TTC549 (cell line): ENCODE measurements around the gene CD72.

Experiments used
- FAIRE-seq: peaks from 2 replicates; lab custom pipeline; 2012; peaks lifted over from hg19 to GRCh38; lab: Jason Lieb, UNC

CD72 gene, protein sequence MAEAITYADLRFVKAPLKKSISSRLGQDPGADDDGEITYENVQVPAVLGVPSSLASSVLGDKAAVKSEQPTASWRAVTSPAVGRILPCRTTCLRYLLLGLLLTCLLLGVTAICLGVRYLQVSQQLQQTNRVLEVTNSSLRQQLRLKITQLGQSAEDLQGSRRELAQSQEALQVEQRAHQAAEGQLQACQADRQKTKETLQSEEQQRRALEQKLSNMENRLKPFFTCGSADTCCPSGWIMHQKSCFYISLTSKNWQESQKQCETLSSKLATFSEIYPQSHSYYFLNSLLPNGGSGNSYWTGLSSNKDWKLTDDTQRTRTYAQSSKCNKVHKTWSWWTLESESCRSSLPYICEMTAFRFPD

DNA sequence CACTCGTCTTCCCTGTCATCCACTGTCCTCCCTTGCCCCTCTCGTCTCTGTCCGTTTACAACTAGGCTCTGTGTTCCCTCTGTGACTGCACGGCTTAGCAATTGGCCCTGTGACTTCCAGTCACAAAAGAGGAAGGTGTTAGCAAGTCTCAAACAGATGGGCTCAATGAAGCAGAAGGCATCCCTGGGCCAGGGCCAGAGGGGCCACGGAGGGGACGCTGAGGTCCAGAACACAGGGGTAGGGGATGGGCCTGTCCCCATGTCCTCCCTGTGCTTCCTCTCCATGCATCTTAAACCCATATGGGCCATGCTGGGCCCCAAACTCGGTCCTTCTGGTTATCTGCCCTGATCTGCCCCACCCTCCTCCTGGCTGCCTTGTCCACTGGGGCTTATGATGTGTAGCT lies at the start of gene CD72:
Gene CD72 (minus strand): TSS at position 89 of the 403 bp plus-strand sequence. CDS start 110 bp downstream, outside the sequence.
- FAIRE-seq: no peak

DNA sequence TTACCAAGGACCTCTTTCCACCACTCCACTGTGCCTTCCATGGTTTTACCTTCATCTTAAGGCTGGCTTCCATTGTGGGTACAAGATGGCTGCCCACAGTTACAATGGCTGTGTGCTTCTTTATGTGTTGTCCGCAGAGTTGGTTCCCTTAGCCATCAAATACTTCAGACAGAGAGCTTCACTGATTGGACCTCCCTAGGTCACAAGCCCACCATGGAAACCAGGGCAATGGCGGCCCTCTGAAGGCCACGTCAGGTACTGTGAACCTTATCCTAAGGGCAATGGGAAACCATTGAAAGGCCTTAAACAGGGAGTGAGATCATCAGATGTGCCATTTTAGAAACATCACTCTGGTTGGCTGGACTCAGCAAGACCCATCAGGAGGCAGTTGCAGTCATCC lies 49.7 kb upstream of the CD72 start:
- no peak for FAIRE-seq

DNA sequence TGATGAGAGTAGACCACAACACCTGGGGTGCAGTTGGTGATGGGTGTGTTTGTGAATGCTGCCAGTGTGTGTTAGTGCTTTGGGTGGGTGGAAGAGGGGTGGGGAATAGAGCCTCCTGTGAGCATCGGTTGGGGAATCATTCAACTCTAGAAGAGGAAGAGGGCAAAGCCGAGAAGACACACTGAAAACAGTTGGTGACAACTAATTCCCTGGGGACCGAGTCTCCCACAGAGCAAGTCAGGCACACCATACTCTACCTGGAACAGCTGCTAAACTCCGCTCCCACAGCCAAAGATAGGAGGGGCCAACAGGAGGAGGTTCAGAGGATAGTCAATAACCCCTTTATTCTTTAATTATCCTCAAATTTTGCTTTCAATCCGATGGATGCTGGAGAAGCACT lies 48.3 kb upstream of the CD72 start:
- FAIRE-seq: no peak

DNA sequence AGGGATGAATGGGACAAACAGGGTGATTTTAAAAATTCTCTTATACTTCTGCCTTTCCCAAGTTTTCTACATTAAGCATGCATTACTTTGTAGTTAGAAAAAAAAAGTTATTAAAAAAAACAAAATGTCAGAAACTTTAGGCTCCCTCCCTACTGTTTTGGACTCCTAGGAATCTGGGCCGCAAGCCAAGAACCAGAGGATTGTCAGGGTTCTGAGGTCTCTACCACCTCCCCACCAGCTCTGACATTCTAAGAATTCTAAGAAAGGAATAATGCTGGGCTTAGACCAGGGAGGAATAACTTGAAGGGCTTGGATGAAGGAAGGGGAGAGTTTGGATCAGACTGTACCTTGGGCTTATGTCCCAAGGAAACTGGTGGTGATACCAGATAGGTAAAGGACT lies 47.8 kb upstream of the CD72 start:
- FAIRE-seq: no peak

DNA sequence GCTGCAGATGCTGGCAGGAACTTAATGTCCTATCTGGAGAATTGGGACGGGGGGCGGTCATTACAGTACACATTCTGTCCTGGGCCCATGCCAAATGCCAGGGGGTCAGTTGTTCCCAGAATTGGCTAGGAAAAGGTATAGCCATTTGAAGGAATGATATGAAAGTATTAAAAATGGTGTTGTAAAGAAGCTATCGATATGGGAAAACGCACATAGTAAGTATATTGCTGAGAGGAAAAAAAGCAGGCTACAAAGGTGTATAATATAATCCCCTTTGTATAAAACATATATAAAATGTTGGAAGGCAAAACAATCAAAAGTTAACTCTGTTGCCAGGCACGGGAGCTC lies 47.2 kb upstream of the CD72 start:
- no peak for FAIRE-seq

DNA sequence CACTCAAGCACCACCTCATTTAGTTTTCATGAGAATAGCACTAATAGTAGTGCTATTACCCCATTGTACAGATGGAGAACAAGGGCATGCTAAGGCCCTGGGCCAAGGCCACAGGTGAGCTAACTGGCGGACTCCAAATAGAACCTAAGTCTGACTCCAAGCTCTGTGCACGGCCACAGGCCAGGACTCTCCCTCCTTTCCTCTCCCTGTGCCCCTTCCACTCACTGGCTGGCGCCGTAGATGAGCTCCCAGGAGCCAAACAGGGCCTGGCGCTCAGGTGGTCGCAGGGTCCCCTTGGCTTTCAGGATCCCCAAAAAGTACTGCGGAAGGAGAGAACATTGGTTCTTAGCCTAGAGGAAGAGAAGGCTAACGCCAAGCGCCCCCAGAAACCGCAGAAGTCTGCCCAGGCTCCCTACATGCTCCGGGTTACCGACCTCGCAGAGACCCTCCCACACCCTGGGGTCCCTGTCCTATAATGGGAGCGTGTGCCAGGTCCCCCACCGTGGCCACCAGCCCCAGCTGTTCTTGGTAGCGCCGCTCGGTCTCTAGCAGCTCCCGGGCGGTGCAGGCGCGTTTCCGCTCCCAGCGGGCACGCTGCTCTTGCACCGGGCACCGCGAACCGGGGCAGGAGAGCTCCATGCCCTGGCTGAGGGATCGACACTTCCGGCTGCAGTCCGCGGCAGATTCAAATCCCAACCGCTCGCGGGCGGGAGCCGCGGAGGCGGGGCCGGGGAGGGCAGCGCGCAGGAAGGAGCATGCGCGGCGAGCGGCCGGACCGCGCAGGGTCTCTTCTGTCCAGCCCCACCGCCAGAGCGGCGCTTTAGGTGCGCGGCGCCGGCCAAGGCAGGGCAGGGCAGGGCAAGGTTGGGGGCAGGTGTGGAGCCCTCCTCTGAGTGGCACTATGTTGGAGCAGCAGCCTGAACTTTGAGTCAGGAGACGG lies 46.6 kb upstream of the CD72 start, which contains the start of gene ARHGEF39:
Gene ARHGEF39 (minus strand): TSS at position 665 of the 940 bp plus-strand sequence. CDS start 26 bp downstream, at position 639.
- FAIRE-seq: no peak

DNA sequence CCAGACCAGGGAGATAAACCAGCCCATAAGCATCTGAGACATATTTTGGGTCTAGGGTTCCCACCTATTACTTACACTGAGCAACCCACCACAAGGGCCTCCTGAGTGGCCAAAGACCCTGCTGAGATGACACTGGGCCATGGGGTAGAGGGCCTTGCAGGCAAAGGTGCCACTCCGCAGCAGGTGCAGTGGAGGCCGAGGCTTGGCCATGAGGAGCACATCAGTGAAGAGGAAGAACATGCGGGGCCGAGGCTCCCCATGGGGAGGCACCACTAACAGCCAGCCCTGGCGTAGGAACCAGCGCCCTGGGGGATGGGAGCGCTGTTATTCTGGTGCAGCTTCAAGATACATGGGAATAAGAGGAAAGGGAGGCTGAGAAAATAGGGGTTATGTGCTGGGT lies 44.2 kb upstream of the CD72 start:
- FAIRE-seq: no peak

DNA sequence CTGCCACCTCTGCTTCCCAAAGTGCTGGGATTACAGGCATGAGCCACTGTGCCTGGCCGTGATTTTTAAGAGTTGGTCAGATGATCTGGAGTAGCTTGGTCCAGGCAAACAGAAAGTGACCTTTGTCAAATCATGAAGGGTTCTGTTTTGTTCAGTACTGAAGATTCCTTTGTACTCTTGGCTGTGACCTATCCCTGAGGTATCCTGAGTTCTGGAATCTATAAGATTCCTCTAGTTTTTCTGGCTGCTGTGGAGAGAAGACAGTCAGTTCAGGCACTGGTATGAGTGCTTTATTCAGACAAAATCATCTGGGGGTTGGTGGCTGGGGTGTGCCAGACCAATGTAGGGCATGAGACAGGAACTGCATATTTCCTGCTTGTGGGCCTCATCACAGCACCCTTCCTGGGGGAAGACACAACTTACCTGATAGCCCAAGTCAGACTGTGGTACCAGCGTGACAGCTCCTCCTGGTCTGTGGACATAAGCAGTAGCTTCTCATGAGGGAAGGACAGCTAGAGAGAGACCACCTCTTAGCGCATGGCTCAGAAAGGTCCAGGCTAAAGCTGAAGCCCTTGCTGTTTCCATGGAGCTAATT lies 43.6 kb upstream of the CD72 start:
- FAIRE-seq: no peak

DNA sequence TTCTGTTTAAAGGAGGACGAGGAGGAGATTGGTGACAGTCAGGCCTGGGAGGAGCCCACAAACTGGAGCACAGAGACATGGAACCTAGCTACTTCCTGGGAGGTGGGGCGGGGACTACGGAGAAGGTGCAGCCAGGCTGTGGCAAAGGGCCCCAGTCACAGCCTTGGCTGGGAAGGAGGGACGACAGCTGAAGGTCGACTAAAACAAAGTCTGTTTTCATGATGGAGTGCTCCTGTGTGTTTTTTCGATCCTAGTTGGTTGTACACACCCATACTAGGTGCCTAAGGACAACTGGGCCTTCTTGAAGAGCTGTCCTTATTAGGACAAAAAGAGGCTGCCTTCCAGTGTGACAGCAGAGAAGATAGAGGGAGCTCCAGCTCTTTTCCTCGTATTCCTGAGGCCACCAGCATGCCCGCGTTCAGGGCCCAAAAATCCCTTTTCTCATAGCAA lies 42.8 kb upstream of the CD72 start:
- no peak for FAIRE-seq

DNA sequence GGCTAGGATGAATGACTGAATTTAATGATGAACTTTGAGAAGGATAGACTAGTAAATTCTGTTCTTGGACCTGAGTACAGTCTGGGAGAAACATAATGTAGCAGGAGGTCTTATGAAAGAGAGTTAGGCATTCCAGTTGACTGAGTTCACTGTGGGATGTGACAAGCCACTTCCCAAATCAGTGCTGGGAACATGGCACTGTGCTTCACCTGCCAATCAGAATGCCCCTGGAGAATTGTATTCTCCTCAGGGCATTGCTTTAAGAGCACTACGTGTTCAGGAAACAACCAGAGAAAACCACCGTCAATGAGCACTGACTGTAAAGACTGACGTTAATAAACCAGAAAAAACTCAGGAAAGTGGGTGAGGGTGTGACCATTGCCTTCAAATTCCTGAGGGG lies 41.1 kb upstream of the CD72 start:
- no peak for FAIRE-seq

DNA sequence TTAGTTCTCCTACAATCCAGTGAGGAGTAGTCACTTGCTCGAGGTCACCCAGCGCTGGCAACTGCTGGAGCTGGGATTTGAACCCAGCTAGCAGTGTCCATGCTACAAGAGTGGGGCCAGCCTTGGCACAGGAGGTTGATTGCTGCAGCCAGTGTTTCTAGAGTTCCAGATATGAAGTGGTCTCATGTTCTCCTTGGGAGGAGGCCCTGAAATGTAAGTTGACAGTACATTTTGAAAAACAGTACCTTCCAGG lies 40.7 kb upstream of the CD72 start:
- no peak for FAIRE-seq

DNA sequence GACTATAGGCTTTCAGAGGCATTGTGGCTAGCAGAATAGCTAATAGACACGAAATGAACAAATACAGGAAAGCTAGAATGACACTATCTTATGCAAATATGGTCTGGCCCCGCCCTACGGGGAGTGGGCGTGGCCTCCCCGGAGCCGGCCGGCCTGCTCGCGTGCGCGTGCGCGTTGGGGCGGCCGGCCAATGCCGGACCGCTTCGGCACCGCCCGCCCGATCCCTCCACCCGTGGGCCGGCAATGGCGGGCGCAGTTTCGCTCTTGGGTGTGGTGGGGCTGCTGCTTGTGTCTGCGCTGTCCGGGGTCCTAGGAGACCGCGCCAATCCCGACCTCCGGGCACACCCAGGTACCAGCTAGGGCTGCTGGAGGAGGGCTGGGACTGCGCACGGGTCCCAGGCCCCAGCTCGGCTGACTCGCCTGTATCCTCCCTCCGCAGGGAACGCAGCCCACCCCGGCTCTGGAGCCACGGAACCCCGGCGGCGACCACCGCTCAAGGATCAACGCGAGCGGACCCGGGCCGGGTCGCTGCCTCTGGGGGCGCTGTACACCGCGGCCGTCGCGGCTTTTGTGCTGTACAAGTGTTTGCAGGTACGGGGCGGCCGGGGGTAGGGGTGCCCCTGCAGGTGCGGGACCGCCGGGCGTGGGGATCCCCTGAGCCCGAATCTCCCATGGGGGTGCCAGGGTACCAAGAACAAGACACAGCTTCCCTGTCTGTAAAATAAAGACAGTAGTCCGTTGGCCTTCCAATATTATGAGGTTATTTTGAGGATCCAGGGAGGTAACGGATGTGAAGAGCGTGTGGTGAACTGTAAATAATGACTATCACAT lies 40.1 kb upstream of the CD72 start, which contains the start of gene CCDC107:
Gene CCDC107 (plus strand): TSS at position 156 of the 831 bp plus-strand sequence. CDS start 88 bp downstream, at position 244.
- FAIRE-seq: no peak

DNA sequence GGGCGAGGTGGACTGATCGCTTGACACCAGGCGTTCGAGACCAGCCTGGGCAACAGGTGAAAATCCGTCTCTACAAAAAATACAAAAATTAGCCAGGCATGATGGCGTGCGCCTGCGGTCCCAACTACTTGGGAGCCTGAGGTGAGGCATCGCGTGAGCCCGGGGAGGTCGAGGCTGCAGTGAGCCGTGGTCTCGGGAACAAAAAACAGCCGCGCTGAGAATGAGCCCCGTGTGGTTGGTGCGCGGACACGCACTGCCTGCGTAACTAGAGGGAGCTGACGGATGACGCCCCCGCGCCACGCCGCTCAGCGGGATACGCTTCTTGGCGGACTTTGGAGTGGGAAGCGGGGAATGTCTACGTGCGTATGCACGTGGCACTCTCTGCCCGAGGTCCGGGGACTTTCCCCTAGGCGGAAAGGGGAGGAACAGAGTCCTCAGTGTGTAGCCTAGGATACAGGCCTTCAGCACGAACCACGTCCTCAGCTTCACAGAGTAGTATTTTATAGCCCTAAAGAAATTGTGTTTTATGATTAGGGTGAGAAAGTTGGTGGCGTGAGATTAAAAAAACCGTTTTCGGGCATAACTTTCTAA lies 39.4 kb upstream of the CD72 start, which contains the start of gene RMRP:
Gene RMRP (minus strand): TSS at position 474 of the 591 bp plus-strand sequence.
- FAIRE-seq: peak; percentile 68

DNA sequence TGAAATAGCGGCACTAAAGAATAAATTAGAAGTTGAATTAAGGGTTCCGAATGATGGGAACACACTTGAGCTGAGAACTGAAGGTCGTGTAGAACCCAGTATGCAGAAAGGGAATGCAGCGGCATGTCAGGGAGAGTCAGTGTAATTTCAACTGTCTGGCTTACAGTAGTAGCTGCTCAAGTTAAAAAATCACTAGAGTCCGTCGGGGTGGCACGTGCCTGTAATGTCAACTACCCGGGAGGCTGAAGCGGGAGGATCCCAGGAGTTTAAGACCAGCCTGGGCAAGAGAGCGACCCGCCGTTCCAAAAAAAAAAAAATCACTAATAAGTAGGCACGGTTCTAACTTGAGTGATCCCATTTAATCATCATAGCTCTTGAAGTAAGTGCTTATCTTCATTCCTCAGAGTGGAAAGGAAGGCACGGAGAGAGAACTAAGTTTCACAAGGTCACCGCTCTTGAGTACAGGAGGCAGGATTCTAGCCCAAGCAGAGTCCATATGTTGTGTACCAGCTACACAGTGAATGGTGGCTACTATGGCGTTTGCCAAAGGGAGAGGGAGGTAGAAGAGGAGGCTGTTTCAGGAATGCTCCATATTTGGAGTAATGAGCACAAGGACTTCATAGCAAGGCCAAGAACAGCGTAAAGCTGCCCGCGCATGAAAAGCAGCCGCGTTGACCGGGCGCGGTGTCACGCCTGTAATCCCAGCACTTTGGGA lies 38.8 kb upstream of the CD72 start:
- FAIRE-seq: no peak

DNA sequence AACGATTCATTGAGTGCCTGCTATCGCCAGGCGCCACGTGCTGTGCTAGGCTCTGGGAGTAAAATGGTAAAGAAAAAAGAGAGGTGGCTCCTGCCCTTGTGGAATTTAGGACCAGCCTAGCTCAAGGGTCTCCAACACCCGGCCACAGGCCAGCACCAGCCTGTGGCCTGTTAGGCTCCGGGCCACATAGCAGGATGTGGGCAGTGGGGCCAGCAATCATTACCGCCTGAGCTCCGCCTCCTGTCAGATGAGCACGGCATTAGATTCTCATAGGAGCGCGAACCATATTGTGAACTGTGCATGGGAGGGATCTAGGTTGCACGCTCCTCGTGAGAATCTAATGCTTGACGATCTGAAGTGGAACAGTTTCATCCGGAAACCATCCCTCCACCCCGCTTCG lies 38.1 kb upstream of the CD72 start:
- FAIRE-seq: no peak

DNA sequence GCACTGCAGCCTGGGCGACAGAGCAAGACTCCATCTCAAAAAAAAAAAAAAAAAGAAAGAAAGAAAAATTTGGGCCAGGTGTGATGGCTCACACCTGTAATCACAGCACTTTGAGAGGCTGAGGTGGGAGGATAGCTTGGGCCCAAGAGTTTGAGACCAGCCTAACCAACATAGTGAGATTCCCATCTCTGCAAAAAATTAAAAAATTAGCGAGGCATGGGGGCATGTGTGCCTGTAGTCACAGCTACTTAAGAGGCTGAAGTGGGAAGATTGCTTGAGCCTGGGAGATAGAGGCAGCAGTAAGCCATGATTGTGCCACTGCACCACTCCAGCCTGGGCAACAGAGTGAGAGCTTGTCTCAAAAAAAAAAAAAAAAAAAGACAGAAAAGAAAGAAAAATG lies 35.4 kb upstream of the CD72 start:
- FAIRE-seq: no peak

DNA sequence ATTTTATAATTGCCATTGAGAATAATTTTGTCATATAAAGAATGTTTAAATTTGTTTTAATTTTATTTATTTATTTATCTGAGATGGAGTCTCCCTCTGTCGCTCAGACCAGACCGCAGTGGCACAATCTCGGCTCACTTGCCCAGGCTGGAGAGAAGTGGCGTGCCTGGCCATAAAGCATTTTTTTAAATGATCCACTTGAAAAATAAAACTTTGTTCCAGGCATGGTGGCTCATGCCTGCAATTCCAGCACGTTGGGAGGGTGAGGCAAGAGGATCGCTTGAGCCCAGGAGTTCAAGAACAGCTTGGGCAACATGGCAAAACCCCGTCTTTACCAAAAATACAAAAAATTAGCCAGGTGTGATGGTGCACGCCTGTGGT lies 34.6 kb upstream of the CD72 start:
- no peak for FAIRE-seq

DNA sequence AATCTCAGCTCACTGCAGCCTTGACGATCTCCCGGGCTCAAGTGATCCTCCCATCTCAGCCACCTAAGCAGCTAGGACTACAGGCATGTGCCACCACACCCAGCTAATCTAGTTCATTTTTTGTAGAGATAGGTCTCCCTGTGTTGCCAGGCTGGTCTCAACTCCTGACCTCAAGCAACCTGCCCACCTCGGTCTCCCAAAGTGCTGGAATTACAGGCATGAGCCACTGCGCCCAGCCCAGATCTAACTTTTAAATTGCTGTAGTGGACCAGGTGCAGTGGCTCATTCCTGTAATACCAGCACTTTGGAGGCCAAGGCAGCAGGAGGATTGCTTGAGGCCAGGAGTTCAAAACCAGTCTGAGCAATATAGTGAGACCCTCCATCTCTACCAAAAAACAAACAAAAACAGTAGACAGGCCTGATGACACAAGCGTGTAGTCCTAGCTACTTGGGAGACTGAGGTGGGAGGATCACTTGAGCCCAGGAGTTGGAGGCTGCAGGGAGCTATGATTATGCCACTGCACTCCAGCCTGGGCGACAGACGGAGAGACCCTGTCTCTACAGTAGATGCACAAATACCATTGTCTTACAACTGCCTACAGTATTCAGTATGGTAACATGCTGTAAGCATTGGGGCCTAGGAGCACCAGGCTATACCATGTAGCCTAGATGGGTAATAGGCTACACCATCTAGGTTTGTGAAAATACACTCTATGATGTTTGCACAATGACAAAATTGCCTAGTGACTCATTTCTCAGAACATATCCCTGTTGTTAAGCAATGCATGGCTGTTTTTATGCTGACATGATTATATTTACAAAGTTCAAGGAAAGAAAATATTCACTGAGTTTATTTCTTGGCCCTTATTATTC lies 34.0 kb upstream of the CD72 start:
- FAIRE-seq: no peak

DNA sequence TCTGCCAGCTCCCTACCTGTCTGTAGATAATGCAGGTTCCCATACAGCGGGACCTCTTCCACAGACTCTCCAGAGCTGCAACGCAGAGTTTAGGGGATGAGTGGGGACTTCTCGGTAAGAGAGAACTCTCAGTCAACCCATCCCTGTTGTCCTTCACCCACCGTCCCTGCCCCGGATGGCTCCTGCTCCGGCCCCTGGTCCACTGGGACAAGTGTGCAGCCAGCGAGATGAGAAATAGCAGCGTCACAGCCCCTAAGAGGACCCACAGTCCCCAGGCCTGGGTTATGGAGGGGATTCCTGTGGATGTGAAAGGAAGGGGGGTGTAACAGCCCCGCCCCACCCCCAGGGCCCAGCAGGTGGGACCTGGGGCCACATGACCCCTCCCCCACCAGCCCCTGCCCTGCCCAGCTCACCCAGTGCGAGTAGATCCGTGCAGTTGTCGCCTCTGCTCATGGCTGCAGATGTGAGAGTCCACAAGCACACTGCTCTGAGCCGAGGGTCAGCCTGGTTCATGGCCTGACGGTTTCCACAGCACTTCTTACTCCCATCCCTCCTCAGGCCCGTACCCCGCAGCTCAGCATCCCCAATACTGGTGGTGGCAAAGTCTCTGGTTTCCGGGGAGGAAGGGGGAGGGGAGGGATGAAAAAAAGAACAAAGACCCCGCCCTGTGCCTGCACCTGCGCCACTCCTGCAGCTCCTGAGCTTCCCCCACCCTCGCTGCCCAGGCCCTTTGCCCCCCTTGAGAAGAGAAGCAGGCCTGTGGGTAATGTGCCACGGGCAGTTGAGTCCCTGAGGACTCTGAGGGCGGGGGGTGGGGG lies 32.3 kb upstream of the CD72 start, which contains the start of gene SIT1:
Gene SIT1 (minus strand): TSS at position 591 of the 818 bp plus-strand sequence. CDS start 78 bp downstream, at position 513.
- no peak for FAIRE-seq
